GM20431 (cell line): Measurements from ENCODE around the gene GOLGA6D.
"Not testable (repeated sequence)": the region's sequence is repeated elsewhere in the genome, so short reads cannot be mapped to it uniquely, and the experiment has no call there.

Experiments
- in situ Hi-C: fragments of 300-500 bp; cut with MseI, MboI; formaldehyde crosslinking; loops from one replicate; pipeline ENCODE4 v1.15.0; 2020; ENCODE audit warnings: low sequenced_read_pairs; ENCODE audit not compliant: unreplicated experiment

Gene GOLGA6D

GRCh38 chr15:75278497-75278896, 4.1 kb upstream of the GOLGA6D start:
- in situ Hi-C loops = not testable (repeated sequence)

- in situ Hi-C loops = not testable (repeated sequence)
These were observed 1.5 kb downstream of the GOLGA6D start for GRCh38 chr15:75284152-75284551.

- in situ Hi-C loops = not testable (repeated sequence)
These were observed 11.0 kb downstream of the GOLGA6D start for GRCh38 chr15:75293660-75294059.

- in situ Hi-C loops = not testable (repeated sequence)
These were observed 16.1 kb downstream of the GOLGA6D start for GRCh38 chr15:75298541-75299310.

GRCh38 chr15:75299311-75299688, 16.7 kb downstream of the GOLGA6D start:
- in situ Hi-C loops = not testable (repeated sequence)

GRCh38 chr15:75300026-75300425, 17.4 kb downstream of the GOLGA6D start:
- in situ Hi-C loops = loop anchor here (10.0 kb wide), 1 partner anchor 55 kb away; no protein-coding TSS in a partner anchor

- in situ Hi-C loops = loop anchor here (10.0 kb wide), 1 partner anchor 58 kb away; no protein-coding TSS in a partner anchor
These were observed 19.7 kb downstream of the GOLGA6D start for GRCh38 chr15:75302318-75302717.

GRCh38 chr15:75302753-75303152, 20.1 kb downstream of the GOLGA6D start:
- in situ Hi-C loops = loop anchor here (10.0 kb wide), 1 partner anchor 58 kb away; no protein-coding TSS in a partner anchor

- in situ Hi-C loops = loop anchor here (10.0 kb wide), 1 partner anchor 61 kb away; no protein-coding TSS in a partner anchor
These were observed 23.6 kb downstream of the GOLGA6D start for GRCh38 chr15:75306188-75306587.

- in situ Hi-C loops = loop anchor here (10.0 kb wide), 1 partner anchor 63 kb away; no protein-coding TSS in a partner anchor
These were observed 25.2 kb downstream of the GOLGA6D start for GRCh38 chr15:75307778-75308390.

GRCh38 chr15:75309711-75310110, 27.1 kb downstream of the GOLGA6D start:
- in situ Hi-C loops = loop anchor here (10.0 kb wide), 2 partner anchors 65 to 285 kb away; partner anchors contain the start of gene PPCDC

- in situ Hi-C loops = loop anchor here (10.0 kb wide), 1 partner anchor 288 kb away; the partner anchor contains the start of gene PPCDC
These were observed 29.9 kb downstream of the GOLGA6D start for GRCh38 chr15:75312548-75312947.

- in situ Hi-C loops = loop anchor here (10.0 kb wide), 1 partner anchor 288 kb away; the partner anchor contains the start of gene PPCDC
These were observed 30.6 kb downstream of the GOLGA6D start for GRCh38 chr15:75313116-75313845.

- in situ Hi-C loops = loop anchor here (10.0 kb wide), 1 partner anchor 290 kb away; the partner anchor contains the start of gene PPCDC
These were observed 32.1 kb downstream of the GOLGA6D start for GRCh38 chr15:75314552-75315290.

GRCh38 chr15:75319231-75319897, 36.7 kb downstream of the GOLGA6D start:
- in situ Hi-C loops = loop anchor here (10.0 kb wide), 1 partner anchor 295 kb away; the partner anchor contains the start of gene PPCDC

GRCh38 chr15:75321711-75322110, 39.1 kb downstream of the GOLGA6D start:
- in situ Hi-C loops = no loop called here

- in situ Hi-C loops = no loop called here
These were observed 43.3 kb downstream of the GOLGA6D start for GRCh38 chr15:75325922-75326321.

- in situ Hi-C loops = no loop called here
These were observed 44.4 kb downstream of the GOLGA6D start for GRCh38 chr15:75327005-75327404.

GRCh38 chr15:75327491-75327890, 44.9 kb downstream of the GOLGA6D start:
- in situ Hi-C loops = no loop called here
